Activated CD8-positive, alpha-beta T cell treated with anti-CD3 and anti-CD28 coated beads for 36 hours (primary cell): Measurements from ENCODE around the gene PRKG1. TPM values are rescaled to one million over a fixed set of nuclear protein-coding genes. Genes with fewer than 3 reads are reported as not detected.

Experiments
- ATAC-seq: fragments of 200-7000 bp; cut with Tn5 transposase; one replicate; pipeline ENCODE4 v1.10.0; 2021; ENCODE audit warnings: mild to moderate bottlenecking, moderate library complexity
- CTCF ChIA-PET: fragments of 350-600 bp; sonication (Branson Sonifier 250); formaldehyde crosslinking; loops from one replicate; lab custom pipeline; 2021; ENCODE audit warnings: antibody characterized with exemption; lab: Charles Lee
- POLR2A ChIA-PET: fragments of 350-600 bp; sonication (Branson Sonifier 250); formaldehyde crosslinking; loops from one replicate; lab custom pipeline; 2021; ENCODE audit warnings: antibody characterized with exemption; lab: Charles Lee
- DNase-seq: peaks from one replicate; pipeline ENCODE4 v3.0.0-alpha.2; 2020
- H3K27ac Mint-ChIP-seq: one replicate; pipeline ENCODE4 v1.8.0; 2021; ENCODE audit warnings: mild to moderate bottlenecking, mixed read lengths
- H3K27me3 Mint-ChIP-seq: one replicate; pipeline ENCODE4 v1.8.0; 2021; ENCODE audit warnings: mixed read lengths
- H3K36me3 Mint-ChIP-seq: one replicate; pipeline ENCODE4 v1.8.0; 2021; ENCODE audit warnings: low read depth, mixed read lengths
- H3K4me1 Mint-ChIP-seq: one replicate; pipeline ENCODE4 v1.8.0; 2021; ENCODE audit warnings: low read depth, mixed read lengths
- H3K4me3 Mint-ChIP-seq: one replicate; pipeline ENCODE4 v1.8.0; 2021; ENCODE audit warnings: mild to moderate bottlenecking, moderate library complexity, mixed read lengths
- H3K9me3 Mint-ChIP-seq: one replicate; pipeline ENCODE4 v1.8.0; 2021; ENCODE audit warnings: mixed read lengths
- intact Hi-C: fragments of 100-400 bp; cut with micrococcal nuclease; formaldehyde crosslinking; loops from one replicate; pipeline ENCODE4 v1.10.0; 2022
- total RNA-seq, 2 experiments: library from RNA; stranded (reverse); gene quantifications; one replicate each; pipeline ENCODE4 v1.2.3, GENCODE V29; 2021
- TF ChIP-seq, protein P1 (sequence below): fragments of 200-600 bp; IDR thresholded peaks from one replicate; pipeline ENCODE4 v1.8.0; 2022; ENCODE audit warnings: antibody characterized with exemption, mild to moderate bottlenecking

Gene PRKG1
- total RNA-seq, 2 experiments from 2014 or later: not detected

GRCh38 chr10:51399840-51400239 lies 325.6 kb downstream of the PRKG1 start:
- intact Hi-C loops: no loop called here
- H3K9me3 Mint-ChIP-seq: no peaks in the 10 kb centered on the region
- CTCF ChIA-PET: no interaction called here
- no peaks in the 10 kb centered on the region for H3K27me3 Mint-ChIP-seq
- ATAC-seq: no peak
- no peak overlapping the region for H3K27ac Mint-ChIP-seq
- TF ChIP-seq, protein P1, sequence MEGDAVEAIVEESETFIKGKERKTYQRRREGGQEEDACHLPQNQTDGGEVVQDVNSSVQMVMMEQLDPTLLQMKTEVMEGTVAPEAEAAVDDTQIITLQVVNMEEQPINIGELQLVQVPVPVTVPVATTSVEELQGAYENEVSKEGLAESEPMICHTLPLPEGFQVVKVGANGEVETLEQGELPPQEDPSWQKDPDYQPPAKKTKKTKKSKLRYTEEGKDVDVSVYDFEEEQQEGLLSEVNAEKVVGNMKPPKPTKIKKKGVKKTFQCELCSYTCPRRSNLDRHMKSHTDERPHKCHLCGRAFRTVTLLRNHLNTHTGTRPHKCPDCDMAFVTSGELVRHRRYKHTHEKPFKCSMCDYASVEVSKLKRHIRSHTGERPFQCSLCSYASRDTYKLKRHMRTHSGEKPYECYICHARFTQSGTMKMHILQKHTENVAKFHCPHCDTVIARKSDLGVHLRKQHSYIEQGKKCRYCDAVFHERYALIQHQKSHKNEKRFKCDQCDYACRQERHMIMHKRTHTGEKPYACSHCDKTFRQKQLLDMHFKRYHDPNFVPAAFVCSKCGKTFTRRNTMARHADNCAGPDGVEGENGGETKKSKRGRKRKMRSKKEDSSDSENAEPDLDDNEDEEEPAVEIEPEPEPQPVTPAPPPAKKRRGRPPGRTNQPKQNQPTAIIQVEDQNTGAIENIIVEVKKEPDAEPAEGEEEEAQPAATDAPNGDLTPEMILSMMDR: no peak
- no peaks in the 10 kb centered on the region for H3K4me1 Mint-ChIP-seq
- POLR2A ChIA-PET: no interaction called here
- H3K36me3 Mint-ChIP-seq: no peaks in the 10 kb centered on the region
- no peak for DNase-seq
- H3K4me3 Mint-ChIP-seq: no peak overlapping the region

GRCh38 chr10:51400392-51401096 lies 326.3 kb downstream of the PRKG1 start:
- H3K9me3 Mint-ChIP-seq: no peaks in the 10 kb centered on the region
- DNase-seq (no peak), ATAC-seq (no peak)
- intact Hi-C loops: no loop called here
- no peak overlapping the region for H3K4me3 Mint-ChIP-seq
- no peaks in the 10 kb centered on the region for H3K36me3 Mint-ChIP-seq
- no peak overlapping the region for H3K27ac Mint-ChIP-seq
- H3K4me1 Mint-ChIP-seq: no peaks in the 10 kb centered on the region
- no peaks in the 10 kb centered on the region for H3K27me3 Mint-ChIP-seq
- ChIA-PET POLR2A (no interaction called here), CTCF (no interaction called here)
- TF ChIP-seq, protein P1: no peak

DNA sequence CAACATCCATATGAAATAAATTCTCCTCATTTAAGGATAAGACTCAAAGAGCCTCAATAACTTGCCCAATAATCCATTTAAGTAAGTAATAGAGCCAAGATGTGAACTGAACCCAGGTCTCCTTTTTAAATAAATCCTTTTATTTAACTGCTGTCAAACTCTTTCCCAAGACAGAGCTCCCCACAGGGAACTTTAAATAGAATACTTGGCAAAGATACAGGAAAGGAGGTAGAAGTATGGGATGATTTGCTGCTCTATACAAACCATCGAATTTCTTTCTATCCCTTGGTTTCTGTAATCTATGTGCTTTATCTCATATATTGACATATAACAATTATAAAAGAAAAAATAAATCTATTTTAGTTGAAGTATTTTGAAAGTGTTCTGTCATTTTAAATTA lies 329.2 kb downstream of the PRKG1 start:
- ATAC-seq (no peak), DNase-seq (no peak)
- Mint-ChIP-seq H3K4me3 (no peak overlapping the region), H3K36me3 (no peaks in the 10 kb centered on the region), H3K27me3 (no peaks in the 10 kb centered on the region), H3K4me1 (no peaks in the 10 kb centered on the region), H3K27ac (no peak overlapping the region), H3K9me3 (no peaks in the 10 kb centered on the region)
- intact Hi-C loops: no loop called here
- TF ChIP-seq, protein P1: no peak
- POLR2A ChIA-PET: no interaction called here
- CTCF ChIA-PET: interaction anchor here (1.1 kb wide), 1 partner anchor 14 kb away, joined by 3 read pairs; no protein-coding TSS in a partner anchor

GRCh38 chr10:51405580-51406351 lies 331.5 kb downstream of the PRKG1 start:
- TF ChIP-seq, protein P1: no peak
- CTCF ChIA-PET: no interaction called here
- H3K9me3 Mint-ChIP-seq: no peaks in the 10 kb centered on the region
- H3K27me3 Mint-ChIP-seq: no peaks in the 10 kb centered on the region
- no peak overlapping the region for H3K27ac Mint-ChIP-seq
- H3K4me3 Mint-ChIP-seq: no peak overlapping the region
- intact Hi-C loops: no loop called here
- DNase-seq: no peak
- no peak for ATAC-seq
- H3K36me3 Mint-ChIP-seq: no peaks in the 10 kb centered on the region
- POLR2A ChIA-PET: no interaction called here
- no peaks in the 10 kb centered on the region for H3K4me1 Mint-ChIP-seq

GRCh38 chr10:51406581-51406980 lies 332.3 kb downstream of the PRKG1 start:
- POLR2A ChIA-PET: no interaction called here
- H3K36me3 Mint-ChIP-seq: no peaks in the 10 kb centered on the region
- no peak overlapping the region for H3K27ac Mint-ChIP-seq
- no peaks in the 10 kb centered on the region for H3K9me3 Mint-ChIP-seq
- no peak overlapping the region for H3K4me3 Mint-ChIP-seq
- intact Hi-C loops: no loop called here
- TF ChIP-seq, protein P1: no peak
- H3K27me3 Mint-ChIP-seq: no peaks in the 10 kb centered on the region
- DNase-seq (no peak), ATAC-seq (no peak)
- no peaks in the 10 kb centered on the region for H3K4me1 Mint-ChIP-seq
- CTCF ChIA-PET: no interaction called here
